Karpas-422 (cell line): ENCODE measurements around the gene ACADL. TPM values are rescaled to one million over a fixed set of nuclear protein-coding genes. Genes with fewer than 3 reads are reported as not detected.
A peak's percentile ranks its signal among the peaks of the same experiment; 100 is the strongest.
"Not testable (repeated sequence)": the region's sequence is repeated elsewhere in the genome, so short reads cannot be mapped to it uniquely, and the experiment has no call there.

ENCODE experiments used
- DNase-seq: peaks from one replicate; pipeline ENCODE4 v3.0.0-alpha.2; 2015
- H2AFZ ChIP-seq: fragments of 200-600 bp; sonication (generic); 2 replicates; pipeline ENCODE4 v1.6.1; 2014; ENCODE audit warnings: antibody characterized with exemption, low read length, mixed read lengths
- H3K27ac ChIP-seq: fragments of 200-600 bp; sonication (generic); 2 replicates; pipeline ENCODE4 v1.5.1; 2014; ENCODE audit warnings: mild to moderate bottlenecking, low read length, moderate library complexity
- H3K27me3 ChIP-seq: fragments of 200-600 bp; sonication (generic); 2 replicates; pipeline ENCODE4 v1.6.1; 2014; ENCODE audit warnings: low read length, mixed read lengths
- H3K36me3 ChIP-seq: fragments of 200-600 bp; sonication (generic); 2 replicates; pipeline ENCODE4 v1.6.1; 2014; ENCODE audit warnings: low read length, mixed read lengths; ENCODE audit not compliant: insufficient read depth
- H3K4me1 ChIP-seq: fragments of 200-600 bp; sonication (generic); 2 replicates; pipeline ENCODE4 v1.6.1; 2014; ENCODE audit warnings: mild to moderate bottlenecking, low read length, mixed read lengths
- H3K4me2 ChIP-seq: fragments of 200-600 bp; sonication (generic); 2 replicates; pipeline ENCODE4 v1.6.1; 2014; ENCODE audit warnings: low read length, low read depth, mild to moderate bottlenecking; ENCODE audit not compliant: poor library complexity, severe bottlenecking
- H3K4me3 ChIP-seq: fragments of 200-600 bp; sonication (generic); 2 replicates; pipeline ENCODE4 v1.5.1; 2014; ENCODE audit warnings: mild to moderate bottlenecking, antibody characterized with exemption, low read length, mixed read lengths
- H3K79me2 ChIP-seq: fragments of 200-600 bp; sonication (generic); 2 replicates; pipeline ENCODE4 v1.6.1; 2014; ENCODE audit warnings: mild to moderate bottlenecking, low read length, mixed read lengths
- H3K9ac ChIP-seq: fragments of 200-600 bp; sonication (generic); 2 replicates; pipeline ENCODE4 v1.6.0; 2014; ENCODE audit warnings: low read length
- H3K9me2 ChIP-seq: fragments of 200-600 bp; sonication (generic), shearing (Covaris generic); replicated peaks from 2 replicates; pipeline ENCODE4 v1.6.0; 2014; ENCODE audit warnings: mild to moderate bottlenecking, low read length, moderate library complexity; ENCODE audit not compliant: insufficient read depth
- H3K9me3 ChIP-seq: fragments of 300-700, 200-600 bp; sonication (generic); 2 replicates; pipeline ENCODE4 v1.6.1; 2014; ENCODE audit warnings: low read length, mixed read lengths
- H4K20me1 ChIP-seq: fragments of 200-600 bp; sonication (generic); 2 replicates; pipeline ENCODE4 v1.6.1; 2014; ENCODE audit warnings: mild to moderate bottlenecking, antibody characterized with exemption, low read length, low read depth; ENCODE audit not compliant: insufficient read depth
- total RNA-seq: library from RNA; depleted of rRNA; stranded (reverse); fragments of >200 nt; shearing (Covaris generic); gene quantifications from 2 replicates; pipeline ENCODE4 v1.2.3, GENCODE V29; 2014; ENCODE audit warnings: low replicate concordance

ACADL gene
- total RNA-seq, 1 experiment from 2014 or later = not detected

- Histone ChIP-seq H3K4me2 (no peak overlapping the region), H3K27me3 (no peaks in the 10 kb centered on the region), H3K36me3 (no peaks in the 10 kb centered on the region), H3K79me2 (no peaks in the 10 kb centered on the region), H2AFZ (no peak overlapping the region), H4K20me1 (no peaks in the 10 kb centered on the region), H3K9me2 (no peaks in the 10 kb centered on the region), H3K4me1 (no peaks in the 10 kb centered on the region), H3K27ac (no peak overlapping the region), H3K9me3 (no peaks in the 10 kb centered on the region), H3K4me3 (no peak overlapping the region), H3K9ac (no peak overlapping the region)
- DNase-seq = no peak
Observed at GRCh38 chr2:210198326-210198725, 26.9 kb downstream of the ACADL start.

DNA sequence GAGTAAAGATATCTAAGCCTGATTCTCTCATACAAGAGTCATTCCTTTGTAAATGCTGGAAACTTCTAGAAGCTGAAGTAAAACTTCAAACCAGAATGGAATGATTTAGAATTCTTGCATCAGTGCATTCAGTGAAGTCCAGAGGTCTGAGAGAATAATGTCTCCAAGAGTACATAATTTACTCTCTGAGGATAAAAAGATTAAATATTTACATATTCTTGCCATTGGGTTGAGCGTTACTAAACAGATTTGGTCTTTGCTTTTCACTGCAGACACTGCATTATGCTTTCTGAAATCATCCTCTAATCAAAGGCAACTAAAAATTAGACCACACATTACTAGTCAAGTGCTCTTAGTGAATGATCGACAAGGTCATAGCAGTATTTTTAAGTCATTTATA, 27.5 kb downstream of the ACADL start:
- Histone ChIP-seq H3K27me3 (no peaks in the 10 kb centered on the region), H3K9me2 (no peaks in the 10 kb centered on the region), H3K27ac (no peak overlapping the region), H3K4me1 (no peaks in the 10 kb centered on the region), H3K4me2 (no peak overlapping the region), H2AFZ (no peak overlapping the region), H4K20me1 (no peaks in the 10 kb centered on the region), H3K4me3 (no peak overlapping the region), H3K9me3 (no peaks in the 10 kb centered on the region), H3K79me2 (no peaks in the 10 kb centered on the region), H3K9ac (no peak overlapping the region), H3K36me3 (no peaks in the 10 kb centered on the region)
- no peak for DNase-seq

DNA sequence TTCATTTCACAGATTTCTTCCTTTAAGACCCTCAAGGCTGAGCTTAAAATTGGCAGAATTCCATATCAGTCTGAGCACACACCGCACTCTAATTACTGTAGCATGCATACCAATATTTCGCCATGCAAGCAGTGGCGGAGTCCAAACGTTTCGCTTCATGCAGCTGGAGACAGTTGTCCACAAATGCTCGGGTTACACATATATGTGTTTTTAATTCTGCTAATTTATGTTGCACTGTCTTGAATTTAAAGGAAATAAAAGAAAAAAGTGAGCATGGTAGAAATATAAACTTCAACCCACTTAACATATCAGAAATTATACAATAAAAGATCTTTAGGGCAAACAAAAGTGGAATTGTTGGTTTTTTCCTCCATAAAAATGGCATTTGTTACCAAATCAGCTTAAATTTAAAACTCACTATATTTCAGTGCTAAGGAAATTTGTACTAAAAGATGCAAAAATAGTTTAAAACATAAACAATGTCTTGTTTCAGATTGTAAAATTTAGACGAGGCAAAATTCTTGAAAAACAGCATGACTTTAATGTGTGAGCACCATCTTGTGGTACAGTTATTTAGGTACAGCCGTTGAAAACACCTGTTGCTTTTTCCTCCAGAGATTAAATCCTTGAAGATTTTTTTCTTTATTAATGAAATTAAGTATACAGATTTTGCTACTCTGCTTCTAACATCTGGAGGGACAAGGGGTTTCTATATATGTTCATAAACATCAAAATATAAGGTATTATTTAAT, 30.0 kb downstream of the ACADL start:
- Histone ChIP-seq H4K20me1 (no peaks in the 10 kb centered on the region), H3K4me3 (no peak overlapping the region), H3K4me2 (no peak overlapping the region), H3K9ac (no peak overlapping the region), H3K9me2 (no peaks in the 10 kb centered on the region), H3K27me3 (no peaks in the 10 kb centered on the region), H2AFZ (no peak overlapping the region), H3K36me3 (no peaks in the 10 kb centered on the region), H3K79me2 (no peaks in the 10 kb centered on the region), H3K9me3 (no peaks in the 10 kb centered on the region), H3K27ac (no peak overlapping the region), H3K4me1 (no peaks in the 10 kb centered on the region)
- DNase-seq = peak; percentile 81

DNA sequence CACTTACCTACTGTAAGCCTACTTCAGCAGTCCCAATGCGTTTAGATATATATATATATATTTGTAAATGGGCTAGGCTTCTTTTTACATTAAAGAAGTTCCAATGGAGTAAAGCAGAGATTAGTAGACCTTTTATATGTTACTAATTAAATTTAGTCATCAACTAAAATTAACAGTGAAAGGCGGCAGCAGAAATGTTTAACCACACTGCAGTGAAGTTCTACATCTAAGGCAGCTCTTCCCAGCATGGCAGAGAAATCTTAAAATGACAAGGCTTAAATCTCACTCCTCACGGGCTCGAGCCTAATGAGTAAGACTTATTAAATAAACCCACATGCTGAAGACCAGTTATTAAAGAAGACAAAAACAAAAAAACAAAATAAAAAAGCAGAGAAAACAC, 34.9 kb downstream of the ACADL start:
- Histone ChIP-seq H3K79me2 (no peaks in the 10 kb centered on the region), H3K9ac (no peak overlapping the region), H3K4me1 (no peaks in the 10 kb centered on the region), H3K4me3 (no peak overlapping the region), H3K9me2 (no peaks in the 10 kb centered on the region), H3K9me3 (no peaks in the 10 kb centered on the region), H3K27me3 (no peaks in the 10 kb centered on the region), H3K4me2 (no peak overlapping the region), H3K27ac (no peak overlapping the region), H2AFZ (no peak overlapping the region), H3K36me3 (no peaks in the 10 kb centered on the region), H4K20me1 (no peaks in the 10 kb centered on the region)
- DNase-seq = no peak

- Histone ChIP-seq H3K9ac (no peak overlapping the region), H3K9me2 (no peaks in the 10 kb centered on the region)
- no peak for DNase-seq
Observed at GRCh38 chr2:210189452-210190138, 35.7 kb downstream of the ACADL start.

GRCh38 chr2:210188755-210189154, 36.5 kb downstream of the ACADL start:
- no peaks in the 10 kb centered on the region for H3K27me3 ChIP-seq
- H3K4me3 ChIP-seq = no peak overlapping the region
- no peak for DNase-seq
- H4K20me1 ChIP-seq = no peaks in the 10 kb centered on the region
- no peak overlapping the region for H2AFZ ChIP-seq
- no peak overlapping the region for H3K27ac ChIP-seq
- H3K9ac ChIP-seq = no peak overlapping the region
- no peaks in the 10 kb centered on the region; the same call in 1 of the 2 replicates for H3K36me3 ChIP-seq
- H3K4me2 ChIP-seq = no peak overlapping the region
- no peaks in the 10 kb centered on the region for H3K4me1 ChIP-seq
- no peaks in the 10 kb centered on the region for H3K9me3 ChIP-seq
- no peaks in the 10 kb centered on the region for H3K9me2 ChIP-seq
- no peaks in the 10 kb centered on the region for H3K79me2 ChIP-seq

More at GRCh38 chr2:210189452-210190138, 35.7 kb downstream of the ACADL start:
- H3K4me3 ChIP-seq = no peak overlapping the region
- no peaks in the 10 kb centered on the region for H4K20me1 ChIP-seq
- no peak overlapping the region for H3K27ac ChIP-seq
- no peaks in the 10 kb centered on the region for H3K36me3 ChIP-seq
- H3K79me2 ChIP-seq = no peaks in the 10 kb centered on the region
- H2AFZ ChIP-seq = no peak overlapping the region
- no peak overlapping the region for H3K4me2 ChIP-seq
- H3K4me1 ChIP-seq = no peaks in the 10 kb centered on the region
- H3K9me3 ChIP-seq = no peaks in the 10 kb centered on the region
- H3K27me3 ChIP-seq = no peaks in the 10 kb centered on the region

GRCh38 chr2:210188190-210188589, 37.1 kb downstream of the ACADL start:
- Histone ChIP-seq H3K9me2 (no peaks in the 10 kb centered on the region), H4K20me1 (no peaks in the 10 kb centered on the region), H2AFZ (no peak overlapping the region), H3K36me3 (no peaks in the 10 kb centered on the region; the same call in 1 of the 2 replicates), H3K9me3 (no peaks in the 10 kb centered on the region), H3K27me3 (no peaks in the 10 kb centered on the region), H3K4me2 (no peak overlapping the region), H3K79me2 (no peaks in the 10 kb centered on the region), H3K9ac (no peak overlapping the region), H3K4me3 (no peak overlapping the region), H3K27ac (no peak overlapping the region), H3K4me1 (no peaks in the 10 kb centered on the region)
- no peak for DNase-seq

GRCh38 chr2:210183936-210184335, 41.3 kb downstream of the ACADL start:
- H3K27me3 ChIP-seq, H3K4me2 ChIP-seq, H3K4me1 ChIP-seq, H3K4me3 ChIP-seq, H3K9me2 ChIP-seq, H3K9me3 ChIP-seq, H3K9ac ChIP-seq, H3K79me2 ChIP-seq, H3K36me3 ChIP-seq, H3K27ac ChIP-seq, H2AFZ ChIP-seq, DNase-seq, H4K20me1 ChIP-seq: not testable (repeated sequence)
